ENCODE data around the gene ZNF787. TPM values are rescaled to one million over a fixed set of nuclear protein-coding genes. Genes with fewer than 3 reads are reported as not detected.

ZNF787 gene
- polyA plus RNA-seq, 1 of the 3 experiments (the other 2 are of a cell fraction) = 16.0 TPM

DNA sequence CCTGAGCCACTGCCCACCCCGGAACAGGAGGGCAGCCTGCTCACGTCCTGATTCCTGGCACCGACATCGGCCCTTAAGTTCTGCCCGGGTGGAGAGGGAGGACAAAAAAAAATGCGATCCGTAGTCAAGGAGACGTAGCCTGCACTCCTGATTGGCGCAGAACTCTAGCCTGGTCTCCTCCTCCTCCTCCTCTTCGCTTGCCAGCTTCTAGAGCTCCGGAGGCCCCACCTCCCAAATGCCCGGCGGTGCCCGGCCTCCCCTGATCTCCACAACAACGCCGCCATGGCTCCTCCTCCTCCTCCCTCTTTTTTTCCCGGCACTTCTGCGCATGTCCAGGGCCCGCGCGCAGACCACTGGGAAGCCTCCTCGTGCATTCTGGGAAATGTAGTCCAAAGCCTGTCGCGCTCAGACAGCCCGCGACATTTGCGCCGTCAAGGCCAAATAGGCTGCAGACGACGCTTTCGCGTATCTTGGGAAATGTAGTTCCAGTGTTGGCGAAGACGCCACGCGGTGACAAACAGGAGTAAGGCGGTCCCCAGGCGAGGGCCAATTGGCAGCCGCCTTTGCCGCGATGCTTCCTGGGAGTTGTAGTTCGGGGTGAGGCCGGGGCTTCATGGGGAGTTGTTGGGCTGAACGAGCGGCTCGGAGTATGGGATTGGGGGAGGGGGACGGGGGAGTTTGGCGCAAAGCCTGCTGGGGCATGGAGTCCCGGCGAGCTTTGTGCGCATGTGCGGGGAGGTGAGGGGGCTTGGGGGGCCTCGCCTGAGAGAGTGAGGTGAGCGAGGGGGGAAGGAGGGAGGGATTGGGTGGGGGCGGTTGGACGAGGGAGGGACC, 19.7 kb upstream of the ZNF787 start, which contains the start of gene ZNF444:
Gene ZNF444 (plus strand): TSS at position 705 of the 834 bp plus-strand sequence. CDS start 5,625 bp downstream, outside the sequence.
- Histone ChIP-seq H3K27ac (ENCODE audit: low read depth in 2 of 2, low read length in 1 of 2) (peak within 1 kb of the TSS; percentile 80 to 83), H3K27me3 (ENCODE audit: insufficient read depth) (no peaks in the 10 kb centered on the region), H4K20me1 (ENCODE audit: insufficient read depth) (no peaks in the 10 kb centered on the region), H3K4me3 (ENCODE audit: low read depth in 2 of 2, low read length in 1 of 2) (peak within 1 kb of the TSS; percentile 63 to 68), H3K9me2 (no peaks in the 10 kb centered on the region), H3K79me2 (ENCODE audit: insufficient read depth) (peaks cover 34% of the 10 kb centered on the region), H3K4me2 (peak within 1 kb of the TSS; percentile 88), H3K4me1 (ENCODE audit: control insufficient read depth in 1 of 2, insufficient read depth in 2 of 2, low read depth in 1 of 2, low read length in 1 of 2) (peaks cover 7 to 21% of the 10 kb centered on the region in 2 experiments; a peak in 3 of 4 replicates), H3K9ac (peak within 1 kb of the TSS; percentile 72), H3F3A (replicated peaks; ENCODE audit: insufficient read depth) (no peaks in the 10 kb centered on the region), H2AFZ (ENCODE audit: low read depth) (peak within 1 kb of the TSS; percentile 88), H3K9me3 (no peaks in the 10 kb centered on the region), H3K36me3 (replicated peaks in 1 of 2; ENCODE audit: control insufficient read depth in 1 of 2, insufficient read depth in 2 of 2, low read length in 1 of 2) (peaks cover 0 to 3% of the 10 kb centered on the region in 2 experiments)
- under 1% methylated on average over 38 of the region's 56 CpGs for WGBS (ENCODE audit: low lambda C conversion rate)
- CTCF ChIA-PET = interaction anchor here (0.9 to 1.5 kb wide), 4 partner anchors 9 to 64 kb away, joined by 3 to 4 read pairs (median 3); no protein-coding TSS in a partner anchor
- POLR2A ChIA-PET = interaction anchor here (0.7 to 2.5 kb wide), 2 partner anchors 20 to 21 kb away, joined by 3 to 8 read pairs; no protein-coding TSS in a partner anchor
- peak; percentile 96 for DNase-seq
- TF ChIP-seq, protein P1, sequence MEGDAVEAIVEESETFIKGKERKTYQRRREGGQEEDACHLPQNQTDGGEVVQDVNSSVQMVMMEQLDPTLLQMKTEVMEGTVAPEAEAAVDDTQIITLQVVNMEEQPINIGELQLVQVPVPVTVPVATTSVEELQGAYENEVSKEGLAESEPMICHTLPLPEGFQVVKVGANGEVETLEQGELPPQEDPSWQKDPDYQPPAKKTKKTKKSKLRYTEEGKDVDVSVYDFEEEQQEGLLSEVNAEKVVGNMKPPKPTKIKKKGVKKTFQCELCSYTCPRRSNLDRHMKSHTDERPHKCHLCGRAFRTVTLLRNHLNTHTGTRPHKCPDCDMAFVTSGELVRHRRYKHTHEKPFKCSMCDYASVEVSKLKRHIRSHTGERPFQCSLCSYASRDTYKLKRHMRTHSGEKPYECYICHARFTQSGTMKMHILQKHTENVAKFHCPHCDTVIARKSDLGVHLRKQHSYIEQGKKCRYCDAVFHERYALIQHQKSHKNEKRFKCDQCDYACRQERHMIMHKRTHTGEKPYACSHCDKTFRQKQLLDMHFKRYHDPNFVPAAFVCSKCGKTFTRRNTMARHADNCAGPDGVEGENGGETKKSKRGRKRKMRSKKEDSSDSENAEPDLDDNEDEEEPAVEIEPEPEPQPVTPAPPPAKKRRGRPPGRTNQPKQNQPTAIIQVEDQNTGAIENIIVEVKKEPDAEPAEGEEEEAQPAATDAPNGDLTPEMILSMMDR (IDR thresholded peaks at IDR 0.05) = no peak
- TF ChIP-seq SMC3 (IDR thresholded peaks at IDR 0.05; ENCODE audit: low read depth, low read length) (no peak), YY1 (IDR thresholded peaks at IDR 0.05; ENCODE audit: low read depth) (peak; percentile 88), TEAD4 (IDR thresholded peaks at IDR 0.05; ENCODE audit: borderline replicate concordance, insufficient read depth) (no peak), GATA2 (CRISPR knock-in tag; IDR thresholded peaks at IDR 0.05) (no peak), POLR2AphosphoS5 (IDR thresholded peaks at IDR 0.05; ENCODE audit: low read depth, low read length) (peak; percentile 72), NRF1 (IDR thresholded peaks at IDR 0.05; ENCODE audit: low read depth, low read length) (peak; percentile 84), TAF1 (IDR thresholded peaks at IDR 0.05; ENCODE audit: borderline replicate concordance, low read depth, low read length) (0 out of 2 replicates have a peak, but pooled peaks have one; percentile 15), FOXM1 (IDR thresholded peaks at IDR 0.05; ENCODE audit: low read depth) (no peak), ELF1 (IDR thresholded peaks at IDR 0.05) (peak; percentile 33), CHD2 (IDR thresholded peaks at IDR 0.05; ENCODE audit: low read length, partially characterized antibody) (peak; percentile 98), GABPA (IDR thresholded peaks at IDR 0.05; ENCODE audit: low read depth) (peak; percentile 57), NFIC (IDR thresholded peaks at IDR 0.05; ENCODE audit: borderline replicate concordance) (no peak), FOXJ3 (CRISPR knock-in tag; IDR thresholded peaks at IDR 0.05) (no peak), RXRA (IDR thresholded peaks at IDR 0.05; ENCODE audit: borderline replicate concordance, low read depth) (no peak), JUND (IDR thresholded peaks at IDR 0.05) (no peak), RFX5 (IDR thresholded peaks at IDR 0.05; ENCODE audit: low read length) (no peak), SIN3A (IDR thresholded peaks at IDR 0.05; ENCODE audit: borderline replicate concordance, low read depth, low read length) (no peak), FOSL2 (IDR thresholded peaks at IDR 0.05; ENCODE audit: borderline replicate concordance, low read depth) (no peak)
- TF ChIP-seq, protein P2, sequence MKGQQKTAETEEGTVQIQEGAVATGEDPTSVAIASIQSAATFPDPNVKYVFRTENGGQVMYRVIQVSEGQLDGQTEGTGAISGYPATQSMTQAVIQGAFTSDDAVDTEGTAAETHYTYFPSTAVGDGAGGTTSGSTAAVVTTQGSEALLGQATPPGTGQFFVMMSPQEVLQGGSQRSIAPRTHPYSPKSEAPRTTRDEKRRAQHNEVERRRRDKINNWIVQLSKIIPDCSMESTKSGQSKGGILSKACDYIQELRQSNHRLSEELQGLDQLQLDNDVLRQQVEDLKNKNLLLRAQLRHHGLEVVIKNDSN (IDR thresholded peaks at IDR 0.05; ENCODE audit: borderline replicate concordance, low read depth) = peak; percentile 37; the same call in 1 of the 2 replicates
- TF ChIP-seq, protein P3, sequence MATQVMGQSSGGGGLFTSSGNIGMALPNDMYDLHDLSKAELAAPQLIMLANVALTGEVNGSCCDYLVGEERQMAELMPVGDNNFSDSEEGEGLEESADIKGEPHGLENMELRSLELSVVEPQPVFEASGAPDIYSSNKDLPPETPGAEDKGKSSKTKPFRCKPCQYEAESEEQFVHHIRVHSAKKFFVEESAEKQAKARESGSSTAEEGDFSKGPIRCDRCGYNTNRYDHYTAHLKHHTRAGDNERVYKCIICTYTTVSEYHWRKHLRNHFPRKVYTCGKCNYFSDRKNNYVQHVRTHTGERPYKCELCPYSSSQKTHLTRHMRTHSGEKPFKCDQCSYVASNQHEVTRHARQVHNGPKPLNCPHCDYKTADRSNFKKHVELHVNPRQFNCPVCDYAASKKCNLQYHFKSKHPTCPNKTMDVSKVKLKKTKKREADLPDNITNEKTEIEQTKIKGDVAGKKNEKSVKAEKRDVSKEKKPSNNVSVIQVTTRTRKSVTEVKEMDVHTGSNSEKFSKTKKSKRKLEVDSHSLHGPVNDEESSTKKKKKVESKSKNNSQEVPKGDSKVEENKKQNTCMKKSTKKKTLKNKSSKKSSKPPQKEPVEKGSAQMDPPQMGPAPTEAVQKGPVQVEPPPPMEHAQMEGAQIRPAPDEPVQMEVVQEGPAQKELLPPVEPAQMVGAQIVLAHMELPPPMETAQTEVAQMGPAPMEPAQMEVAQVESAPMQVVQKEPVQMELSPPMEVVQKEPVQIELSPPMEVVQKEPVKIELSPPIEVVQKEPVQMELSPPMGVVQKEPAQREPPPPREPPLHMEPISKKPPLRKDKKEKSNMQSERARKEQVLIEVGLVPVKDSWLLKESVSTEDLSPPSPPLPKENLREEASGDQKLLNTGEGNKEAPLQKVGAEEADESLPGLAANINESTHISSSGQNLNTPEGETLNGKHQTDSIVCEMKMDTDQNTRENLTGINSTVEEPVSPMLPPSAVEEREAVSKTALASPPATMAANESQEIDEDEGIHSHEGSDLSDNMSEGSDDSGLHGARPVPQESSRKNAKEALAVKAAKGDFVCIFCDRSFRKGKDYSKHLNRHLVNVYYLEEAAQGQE (IDR thresholded peaks at IDR 0.05; ENCODE audit: low read depth, low read length) = no peak
- TF ChIP-seq, protein P4, sequence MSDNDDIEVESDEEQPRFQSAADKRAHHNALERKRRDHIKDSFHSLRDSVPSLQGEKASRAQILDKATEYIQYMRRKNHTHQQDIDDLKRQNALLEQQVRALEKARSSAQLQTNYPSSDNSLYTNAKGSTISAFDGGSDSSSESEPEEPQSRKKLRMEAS (IDR thresholded peaks at IDR 0.05; ENCODE audit: low read depth) = peak; percentile 53; the same call in 1 of the 2 replicates
- TF ChIP-seq, protein P5, sequence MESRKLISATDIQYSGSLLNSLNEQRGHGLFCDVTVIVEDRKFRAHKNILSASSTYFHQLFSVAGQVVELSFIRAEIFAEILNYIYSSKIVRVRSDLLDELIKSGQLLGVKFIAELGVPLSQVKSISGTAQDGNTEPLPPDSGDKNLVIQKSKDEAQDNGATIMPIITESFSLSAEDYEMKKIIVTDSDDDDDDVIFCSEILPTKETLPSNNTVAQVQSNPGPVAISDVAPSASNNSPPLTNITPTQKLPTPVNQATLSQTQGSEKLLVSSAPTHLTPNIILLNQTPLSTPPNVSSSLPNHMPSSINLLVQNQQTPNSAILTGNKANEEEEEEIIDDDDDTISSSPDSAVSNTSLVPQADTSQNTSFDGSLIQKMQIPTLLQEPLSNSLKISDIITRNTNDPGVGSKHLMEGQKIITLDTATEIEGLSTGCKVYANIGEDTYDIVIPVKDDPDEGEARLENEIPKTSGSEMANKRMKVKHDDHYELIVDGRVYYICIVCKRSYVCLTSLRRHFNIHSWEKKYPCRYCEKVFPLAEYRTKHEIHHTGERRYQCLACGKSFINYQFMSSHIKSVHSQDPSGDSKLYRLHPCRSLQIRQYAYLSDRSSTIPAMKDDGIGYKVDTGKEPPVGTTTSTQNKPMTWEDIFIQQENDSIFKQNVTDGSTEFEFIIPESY (IDR thresholded peaks at IDR 0.05; ENCODE audit: borderline replicate concordance, low read depth) = peak; percentile 93

All from SK-N-SH (cell line).